DND-41 (cell line): Measurements from ENCODE around the gene COMMD7.

Experiments used
- ATAC-seq: fragments of 200-7000 bp; cut with Tn5 transposase; 3 replicates; pipeline ENCODE4 v1.9.1; 2021; ENCODE audit warnings: low read depth; ENCODE audit not compliant: insufficient read depth
- DNase-seq: peaks from one replicate; pipeline ENCODE4 v3.0.0-alpha.2; 2020
- H2AFZ ChIP-seq: 2 replicates; pipeline ENCODE4 v1.6.0; 2012; ENCODE audit warnings: low read depth, low read length
- H3K27ac ChIP-seq: 2 replicates; pipeline ENCODE4 v1.5.1; 2012; ENCODE audit warnings: low read length, inconsistent platforms
- H3K27me3 ChIP-seq: fragments of 200-600 bp; sonication (generic); 2 replicates; pipeline ENCODE4 v1.6.0; 2012; ENCODE audit warnings: low read length, mild to moderate bottlenecking, inconsistent platforms; ENCODE audit not compliant: insufficient read depth, poor library complexity
- H3K36me3 ChIP-seq: 2 replicates; pipeline ENCODE4 v1.5.1; 2012; ENCODE audit warnings: low read length, inconsistent platforms; ENCODE audit not compliant: insufficient read depth
- H3K4me1 ChIP-seq: 2 replicates; pipeline ENCODE4 v1.5.1; 2012; ENCODE audit warnings: mild to moderate bottlenecking, low read length; ENCODE audit not compliant: insufficient read depth
- H3K4me2 ChIP-seq: 2 replicates; pipeline ENCODE4 v1.6.0; 2012; ENCODE audit warnings: mild to moderate bottlenecking, moderate library complexity, low read length, inconsistent platforms; ENCODE audit not compliant: insufficient read depth
- H3K4me3 ChIP-seq, 2 experiments: fragments of 200-600 bp in 1 of 2; shearing (Covaris generic) in 1 of 2; 2 replicates each; pipeline ENCODE4 v1.5.1; 2012 to 2016; ENCODE audit warnings: inconsistent platforms in 2 of 2, low read length in 2 of 2, mild to moderate bottlenecking in 2 of 2, low read depth in 1 of 2, moderate library complexity in 1 of 2
- H3K79me2 ChIP-seq: 2 replicates; pipeline ENCODE4 v1.6.0; 2012; ENCODE audit warnings: low read length, inconsistent platforms; ENCODE audit not compliant: insufficient read depth
- H3K9ac ChIP-seq: 2 replicates; pipeline ENCODE4 v1.6.0; 2012; ENCODE audit warnings: low read depth, mild to moderate bottlenecking, inconsistent platforms, low read length, moderate library complexity
- H3K9me3 ChIP-seq: 2 replicates; pipeline ENCODE4 v1.5.1; 2012; ENCODE audit warnings: low read length, moderate library complexity, mild to moderate bottlenecking, inconsistent platforms; ENCODE audit not compliant: insufficient read depth, severe bottlenecking
- H4K20me1 ChIP-seq: 2 replicates; pipeline ENCODE4 v1.6.0; 2012; ENCODE audit warnings: low read length; ENCODE audit not compliant: insufficient read depth
- EZH2 ChIP-seq: IDR thresholded peaks from 3 replicates; pipeline ENCODE4 v1.6.1; 2012; ENCODE audit warnings: borderline replicate concordance, low read depth, mild to moderate bottlenecking, moderate library complexity, low read length, inconsistent platforms; ENCODE audit not compliant: severe bottlenecking
- TF ChIP-seq, protein P1 (sequence below): IDR thresholded peaks from 2 replicates; pipeline ENCODE4 v1.5.1; 2012; ENCODE audit warnings: borderline replicate concordance, low read length, moderate library complexity, mild to moderate bottlenecking; ENCODE audit not compliant: poor library complexity, severe bottlenecking; ENCODE audit errors: extremely low read depth

COMMD7 gene

GRCh38 chr20:32675223-32675975 lies 67.9 kb downstream of the COMMD7 start:
- peaks cover 57% of the 10 kb centered on the region for H3K4me1 ChIP-seq

DNA sequence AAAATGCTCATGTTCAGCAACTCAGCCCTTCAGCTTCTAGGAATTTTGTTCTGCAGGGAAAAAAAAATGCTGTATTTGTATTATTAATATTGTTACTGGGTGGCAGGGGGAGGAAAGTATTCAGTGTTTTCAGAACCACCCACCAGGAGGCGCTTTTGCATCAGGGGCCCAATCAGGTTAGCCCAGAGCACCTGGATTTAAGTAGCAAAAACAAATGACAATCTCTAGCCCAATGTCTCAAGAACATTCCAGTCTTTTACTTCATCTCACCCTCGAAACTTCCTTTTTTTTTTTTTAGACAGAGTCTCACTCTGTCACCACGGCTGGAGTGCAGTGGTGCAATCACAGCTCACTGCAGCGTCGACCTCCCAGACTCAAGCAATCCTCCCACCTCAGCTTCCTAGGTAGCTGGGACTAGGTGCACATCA lies 68.9 kb downstream of the COMMD7 start:
- H3K4me2 ChIP-seq, result peak overlapping the region; percentile 63; the same call in 1 of the 2 replicates
- peak overlapping the region; percentile 98 for H3K27ac ChIP-seq

More at GRCh38 chr20:32675223-32675975, 67.9 kb downstream of the COMMD7 start:
- Histone ChIP-seq H3K27me3 (no peaks in the 10 kb centered on the region), H4K20me1 (no peaks in the 10 kb centered on the region), H2AFZ (no peak overlapping the region), H3K27ac (peak overlapping the region; percentile 98), H3K4me2 (no peak overlapping the region), H3K79me2 (no peaks in the 10 kb centered on the region), H3K9ac (no peak overlapping the region), H3K9me3 (no peaks in the 10 kb centered on the region), H3K36me3 (no peaks in the 10 kb centered on the region), H3K4me3 (no peak overlapping the region)
- ATAC-seq (no peak), DNase-seq (no peak)
- TF ChIP-seq, protein P1, sequence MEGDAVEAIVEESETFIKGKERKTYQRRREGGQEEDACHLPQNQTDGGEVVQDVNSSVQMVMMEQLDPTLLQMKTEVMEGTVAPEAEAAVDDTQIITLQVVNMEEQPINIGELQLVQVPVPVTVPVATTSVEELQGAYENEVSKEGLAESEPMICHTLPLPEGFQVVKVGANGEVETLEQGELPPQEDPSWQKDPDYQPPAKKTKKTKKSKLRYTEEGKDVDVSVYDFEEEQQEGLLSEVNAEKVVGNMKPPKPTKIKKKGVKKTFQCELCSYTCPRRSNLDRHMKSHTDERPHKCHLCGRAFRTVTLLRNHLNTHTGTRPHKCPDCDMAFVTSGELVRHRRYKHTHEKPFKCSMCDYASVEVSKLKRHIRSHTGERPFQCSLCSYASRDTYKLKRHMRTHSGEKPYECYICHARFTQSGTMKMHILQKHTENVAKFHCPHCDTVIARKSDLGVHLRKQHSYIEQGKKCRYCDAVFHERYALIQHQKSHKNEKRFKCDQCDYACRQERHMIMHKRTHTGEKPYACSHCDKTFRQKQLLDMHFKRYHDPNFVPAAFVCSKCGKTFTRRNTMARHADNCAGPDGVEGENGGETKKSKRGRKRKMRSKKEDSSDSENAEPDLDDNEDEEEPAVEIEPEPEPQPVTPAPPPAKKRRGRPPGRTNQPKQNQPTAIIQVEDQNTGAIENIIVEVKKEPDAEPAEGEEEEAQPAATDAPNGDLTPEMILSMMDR, result no peak
- no peak for TF ChIP-seq EZH2

GRCh38 chr20:32672982-32673851 lies 70.0 kb downstream of the COMMD7 start:
- Histone ChIP-seq H3K4me2 (peak overlapping the region; percentile 63), H2AFZ (peak overlapping the region; percentile 77), H3K4me1 (peaks cover 53% of the 10 kb centered on the region), H4K20me1 (no peaks in the 10 kb centered on the region), H3K27me3 (no peaks in the 10 kb centered on the region), H3K27ac (peak overlapping the region; percentile 98), H3K4me3 (peak overlapping the region in 1 of 2 experiments; percentile 46; a peak in 2 of 4 replicates), H3K79me2 (no peaks in the 10 kb centered on the region), H3K36me3 (no peaks in the 10 kb centered on the region), H3K9me3 (no peaks in the 10 kb centered on the region), H3K9ac (peak overlapping the region; percentile 62)
- DNase-seq, result peak; percentile 88
- TF ChIP-seq EZH2, result no peak
- TF ChIP-seq, protein P1, result peak; percentile 60
- ATAC-seq, result peak; percentile 79

More for the DNA sequence above, 68.9 kb downstream of the COMMD7 start:
- Histone ChIP-seq H3K9ac (peak overlapping the region; percentile 62), H3K9me3 (no peaks in the 10 kb centered on the region), H3K79me2 (no peaks in the 10 kb centered on the region), H3K36me3 (no peaks in the 10 kb centered on the region), H2AFZ (no peak overlapping the region), H3K4me1 (peaks cover 53% of the 10 kb centered on the region), H3K4me3 (no peak overlapping the region), H3K27me3 (no peaks in the 10 kb centered on the region), H4K20me1 (no peaks in the 10 kb centered on the region)
- DNase-seq (peak; percentile 81), ATAC-seq (no peak)
- TF ChIP-seq EZH2, result no peak
- TF ChIP-seq, protein P1, result peak; percentile 96
